Activated CD4-positive, alpha-beta T cell treated with anti-CD3 and anti-CD28 coated beads, Interleukin-2, amount 10 ng/mL, durations not matched to agents 24 days and 14 days (primary cell): Measurements from ENCODE around the gene RAP1GDS1. TPM values are rescaled to one million over a fixed set of nuclear protein-coding genes. Genes with fewer than 3 reads are reported as not detected.
"Not testable (repeated sequence)": the region's sequence is repeated elsewhere in the genome, so short reads cannot be mapped to it uniquely, and the experiment has no call there.

Source experiments
- DNase-seq: peaks from one replicate; pipeline ENCODE4 v3.0.0; 2022
- H3K27ac Mint-ChIP-seq: one replicate; pipeline ENCODE4 v1.8.0; 2022; ENCODE audit warnings: mild to moderate bottlenecking, mixed read lengths
- H3K27me3 Mint-ChIP-seq: one replicate; pipeline ENCODE4 v1.8.0; 2022; ENCODE audit warnings: mixed read lengths
- H3K36me3 Mint-ChIP-seq: one replicate; pipeline ENCODE4 v1.8.0; 2022; ENCODE audit warnings: low read depth, mild to moderate bottlenecking, mixed read lengths
- H3K4me1 Mint-ChIP-seq: one replicate; pipeline ENCODE4 v1.8.0; 2021; ENCODE audit warnings: mixed read lengths
- H3K4me3 Mint-ChIP-seq: one replicate; pipeline ENCODE4 v1.8.0; 2022; ENCODE audit warnings: mild to moderate bottlenecking, moderate library complexity, mixed read lengths
- H3K9me3 Mint-ChIP-seq: one replicate; pipeline ENCODE4 v1.8.0; 2021; ENCODE audit warnings: mixed read lengths
- intact Hi-C: fragments of 100-400 bp; cut with micrococcal nuclease; formaldehyde crosslinking; loops from one replicate; pipeline ENCODE4 v1.15.1; 2023
- total RNA-seq: library from RNA; stranded (reverse); gene quantifications from 2 replicates; pipeline ENCODE4 v1.2.3, GENCODE V29; 2022

Gene RAP1GDS1
- total RNA-seq, 1 donor from 2014 or later: 60.2 TPM

DNA sequence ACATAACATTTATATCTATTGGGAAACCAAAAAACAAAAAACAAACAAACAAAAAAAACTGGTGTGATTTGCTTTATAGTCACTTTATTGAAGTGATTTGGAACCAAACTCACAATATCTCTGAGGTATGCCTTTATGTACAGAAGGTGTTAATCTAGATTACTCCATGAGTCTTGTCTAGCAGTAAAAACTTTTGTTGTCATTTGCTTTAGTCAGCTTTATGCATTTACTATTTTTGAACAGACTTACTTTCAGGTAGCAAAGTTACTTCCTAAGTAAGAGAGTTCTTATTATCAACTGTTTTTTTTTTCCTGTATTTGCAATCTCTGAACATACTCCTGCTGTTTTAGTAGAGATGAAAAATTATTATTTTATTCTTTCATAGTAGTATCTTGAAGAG lies 39.5 kb downstream of the RAP1GDS1 start:
- no peak for DNase-seq
- peaks cover 24% of the 10 kb centered on the region for H3K9me3 Mint-ChIP-seq
- H3K36me3 Mint-ChIP-seq: peaks cover 46% of the 10 kb centered on the region
- intact Hi-C loops: no loop called here
- no peak overlapping the region for H3K4me3 Mint-ChIP-seq
- H3K4me1 Mint-ChIP-seq: peaks cover 13% of the 10 kb centered on the region
- H3K27ac Mint-ChIP-seq: no peak overlapping the region
- no peaks in the 10 kb centered on the region for H3K27me3 Mint-ChIP-seq

DNA sequence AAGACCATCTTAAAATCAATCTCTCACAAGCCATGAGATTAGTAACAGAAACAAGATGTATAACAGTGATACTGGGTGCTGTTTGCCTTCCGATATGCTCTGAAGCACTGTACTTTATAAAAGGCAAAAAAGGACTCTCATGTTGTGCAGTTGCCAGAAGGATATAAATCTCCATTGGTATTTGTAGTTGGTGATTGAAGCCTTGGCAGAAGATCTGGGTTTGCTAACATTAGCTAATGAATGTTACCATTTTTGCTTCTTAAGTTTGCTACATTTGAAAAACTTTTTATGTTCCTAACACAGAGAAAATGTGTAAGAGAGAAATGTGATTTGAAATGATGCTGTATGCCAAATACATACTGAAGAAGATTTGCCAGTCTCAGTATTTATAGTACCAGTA lies 44.4 kb downstream of the RAP1GDS1 start:
- Mint-ChIP-seq H3K36me3 (peaks cover 23% of the 10 kb centered on the region), H3K4me1 (peaks cover 2% of the 10 kb centered on the region), H3K27ac (no peak overlapping the region), H3K4me3 (no peak overlapping the region), H3K9me3 (peaks cover 24% of the 10 kb centered on the region), H3K27me3 (no peaks in the 10 kb centered on the region)
- intact Hi-C loops: no loop called here
- no peak for DNase-seq

DNA sequence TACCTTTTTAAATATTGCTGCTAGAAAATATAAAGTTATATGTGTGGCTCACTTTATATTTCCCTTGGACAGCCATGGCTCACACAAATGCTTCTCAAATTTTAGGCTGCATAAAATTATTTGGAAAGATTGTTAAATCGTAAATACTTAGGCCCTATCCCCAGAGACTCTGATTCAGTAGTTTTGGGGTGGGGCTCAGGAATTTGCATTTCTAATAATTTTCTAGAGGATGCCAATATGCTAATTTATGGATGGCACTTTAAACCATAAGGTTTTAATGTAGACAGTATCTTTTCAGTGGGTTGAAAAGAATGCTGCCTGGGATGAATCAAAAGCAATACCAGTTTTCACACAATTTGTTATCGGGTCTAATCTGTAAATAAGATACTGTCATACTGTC lies 49.7 kb downstream of the RAP1GDS1 start:
- H3K4me1 Mint-ChIP-seq: no peaks in the 10 kb centered on the region
- intact Hi-C loops: no loop called here
- no peaks in the 10 kb centered on the region for H3K9me3 Mint-ChIP-seq
- peaks cover 1% of the 10 kb centered on the region for H3K36me3 Mint-ChIP-seq
- H3K27ac Mint-ChIP-seq: no peak overlapping the region
- DNase-seq: no peak
- no peak overlapping the region for H3K4me3 Mint-ChIP-seq
- H3K27me3 Mint-ChIP-seq: no peaks in the 10 kb centered on the region

DNA sequence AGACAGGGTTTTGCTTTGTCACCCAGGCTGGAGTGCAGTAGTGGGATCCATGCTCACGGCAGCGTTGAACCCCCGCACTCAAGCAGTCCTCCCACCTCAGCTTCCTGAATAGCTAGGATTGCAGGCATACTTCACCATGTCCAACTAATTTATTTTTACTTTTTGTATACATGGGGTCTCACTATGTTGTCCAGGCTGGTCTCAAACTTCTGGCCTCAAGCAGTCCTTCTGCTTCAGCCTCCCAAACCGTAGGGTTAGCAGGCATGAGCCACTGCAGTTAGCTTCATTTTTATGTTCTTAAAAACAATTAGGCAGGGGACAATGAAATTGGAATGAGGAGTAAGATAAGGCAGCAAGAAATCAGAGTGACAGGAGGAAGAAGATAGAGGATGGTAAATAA lies 50.5 kb downstream of the RAP1GDS1 start:
- H3K36me3 Mint-ChIP-seq: peaks cover 1% of the 10 kb centered on the region
- no peak overlapping the region for H3K4me3 Mint-ChIP-seq
- H3K9me3 Mint-ChIP-seq: no peaks in the 10 kb centered on the region
- no peaks in the 10 kb centered on the region for H3K4me1 Mint-ChIP-seq
- intact Hi-C loops: loop anchor here (2.0 kb wide), 1 partner anchor 27 kb away; no protein-coding TSS in a partner anchor
- H3K27me3 Mint-ChIP-seq: no peaks in the 10 kb centered on the region
- no peak overlapping the region for H3K27ac Mint-ChIP-seq
- DNase-seq: no peak

DNA sequence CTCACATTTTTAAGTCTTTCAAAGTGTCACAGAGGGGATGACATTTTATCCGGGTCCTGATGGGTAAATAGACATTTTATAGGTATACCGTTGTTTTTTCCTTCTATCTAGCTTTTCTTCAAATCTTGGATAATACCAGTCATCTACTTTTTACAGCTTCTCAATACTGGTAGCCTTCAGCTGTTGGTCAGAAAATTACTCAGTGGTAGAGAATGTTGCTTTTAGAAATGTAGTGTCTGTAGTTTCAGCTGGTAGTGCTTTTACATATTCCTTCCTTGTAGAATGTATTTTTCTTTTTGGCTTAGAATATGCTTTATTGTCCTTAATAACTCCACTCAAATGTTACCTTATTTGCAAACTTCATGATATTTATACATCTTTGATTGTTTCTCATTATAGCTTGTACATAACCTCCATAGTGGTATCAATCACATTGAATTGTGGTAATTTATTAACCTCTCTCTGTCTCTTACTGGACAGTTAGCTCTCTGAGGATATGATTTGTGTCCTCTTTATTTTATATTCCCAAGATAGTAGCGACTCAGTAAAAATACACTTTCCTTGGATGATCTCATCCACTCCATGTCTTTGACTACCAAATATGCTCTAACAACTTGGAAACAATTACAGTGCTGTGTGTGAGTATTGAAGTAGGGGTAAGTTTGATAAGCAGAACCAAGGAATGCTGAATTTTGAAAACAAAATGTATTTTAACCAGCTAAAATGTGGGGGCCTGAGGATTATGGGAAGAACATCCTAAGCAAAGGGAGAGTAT lies 53.8 kb downstream of the RAP1GDS1 start:
- intact Hi-C loops: no loop called here
- H3K4me3 Mint-ChIP-seq: no peak overlapping the region
- H3K27me3 Mint-ChIP-seq: no peaks in the 10 kb centered on the region
- no peak overlapping the region for H3K27ac Mint-ChIP-seq
- peaks cover 20% of the 10 kb centered on the region for H3K36me3 Mint-ChIP-seq
- peaks cover 13% of the 10 kb centered on the region for H3K9me3 Mint-ChIP-seq
- H3K4me1 Mint-ChIP-seq: peaks cover 2% of the 10 kb centered on the region
- DNase-seq: no peak

DNA sequence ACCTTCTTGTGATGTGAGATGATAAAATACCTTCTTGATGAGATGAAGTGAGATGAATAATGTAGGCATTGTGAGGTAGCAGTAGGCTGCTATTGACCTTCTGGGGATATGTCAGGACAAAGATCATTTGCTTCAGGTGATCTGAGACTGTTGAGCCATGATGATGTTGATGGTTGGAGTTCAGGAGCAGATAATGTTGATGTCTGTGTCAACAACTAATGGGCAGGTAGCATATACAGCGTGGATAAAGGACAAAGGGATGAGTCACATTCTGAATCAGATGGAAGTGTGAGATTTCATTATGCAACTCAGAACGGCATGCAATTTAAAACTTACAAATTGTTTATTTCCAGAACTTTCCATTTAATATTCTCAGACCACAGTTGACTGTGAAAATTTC lies 57.3 kb downstream of the RAP1GDS1 start:
- DNase-seq: no peak
- H3K4me1 Mint-ChIP-seq: peaks cover 2% of the 10 kb centered on the region
- intact Hi-C loops: no loop called here
- no peaks in the 10 kb centered on the region for H3K27me3 Mint-ChIP-seq
- H3K36me3 Mint-ChIP-seq: peaks cover 24% of the 10 kb centered on the region
- peaks cover 15% of the 10 kb centered on the region for H3K9me3 Mint-ChIP-seq
- no peak overlapping the region for H3K4me3 Mint-ChIP-seq
- H3K27ac Mint-ChIP-seq: no peak overlapping the region

DNA sequence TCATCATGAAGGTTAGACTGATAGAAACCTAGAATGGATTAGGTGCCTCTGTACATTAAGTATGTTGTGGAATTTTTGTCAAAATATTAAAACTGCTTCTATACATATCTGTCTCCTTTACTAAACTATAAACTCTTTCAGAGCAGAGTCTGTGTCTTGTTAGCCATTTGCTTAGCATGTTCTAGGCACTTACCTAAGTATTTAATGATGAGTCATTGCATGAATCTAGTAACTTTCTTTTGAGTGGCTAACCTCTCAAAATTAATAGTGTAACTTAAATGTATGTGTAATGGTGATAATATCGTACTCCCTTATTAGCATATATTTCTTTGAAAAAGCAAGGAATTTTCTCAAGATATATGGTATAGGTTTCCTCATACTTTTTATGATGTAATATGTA lies 57.8 kb downstream of the RAP1GDS1 start:
- no peak for DNase-seq
- no peak overlapping the region for H3K27ac Mint-ChIP-seq
- no peak overlapping the region for H3K4me3 Mint-ChIP-seq
- H3K27me3 Mint-ChIP-seq: no peaks in the 10 kb centered on the region
- peaks cover 24% of the 10 kb centered on the region for H3K36me3 Mint-ChIP-seq
- peaks cover 2% of the 10 kb centered on the region for H3K4me1 Mint-ChIP-seq
- intact Hi-C loops: no loop called here
- H3K9me3 Mint-ChIP-seq: peaks cover 15% of the 10 kb centered on the region

DNA sequence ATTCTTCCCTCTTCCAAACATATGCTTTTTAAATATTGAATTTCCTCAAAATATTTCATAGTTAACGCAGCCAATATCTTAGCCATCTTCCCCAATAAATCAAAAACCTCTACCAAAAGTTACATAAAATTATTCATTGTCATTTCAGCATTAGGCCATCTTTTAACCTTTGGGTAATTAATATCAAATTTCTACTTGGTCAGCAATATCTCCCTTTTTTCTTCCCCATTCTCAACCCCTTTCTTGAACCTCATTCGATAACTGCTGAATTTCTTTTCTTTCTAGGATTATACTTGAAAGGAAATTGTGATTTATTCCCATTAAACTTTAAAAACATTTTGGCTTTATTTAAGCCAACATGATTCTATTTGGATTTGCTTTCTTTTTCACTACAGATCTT lies 65.0 kb downstream of the RAP1GDS1 start:
- H3K4me3 Mint-ChIP-seq: no peak overlapping the region

DNA sequence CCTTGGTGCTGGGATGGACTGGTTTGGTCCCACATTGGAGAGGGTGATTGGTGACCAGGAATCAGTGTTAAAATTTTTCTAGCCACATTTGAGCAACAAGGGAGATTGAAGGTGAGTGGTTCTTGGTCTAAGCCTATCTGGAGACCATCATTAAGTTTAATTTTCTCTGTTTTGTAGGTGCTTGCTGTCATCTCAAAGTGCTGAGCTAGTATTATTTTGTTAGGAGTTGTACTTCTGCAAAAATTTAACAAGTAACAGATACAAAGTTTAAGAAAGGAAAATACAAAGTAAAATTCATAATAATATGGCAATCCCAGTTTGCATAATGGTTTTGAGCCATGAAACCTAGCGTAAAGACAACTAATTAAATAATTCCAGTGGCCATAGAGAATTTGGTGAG lies 66.5 kb downstream of the RAP1GDS1 start:
- intact Hi-C loops: no loop called here

More for the DNA sequence above, 65.0 kb downstream of the RAP1GDS1 start:
- no peak overlapping the region for H3K27ac Mint-ChIP-seq
- no peaks in the 10 kb centered on the region for H3K4me1 Mint-ChIP-seq
- H3K9me3 Mint-ChIP-seq: peaks cover 9% of the 10 kb centered on the region
- intact Hi-C loops: no loop called here
- DNase-seq: no peak
- H3K36me3 Mint-ChIP-seq: peaks cover 19% of the 10 kb centered on the region
- no peaks in the 10 kb centered on the region for H3K27me3 Mint-ChIP-seq

DNA sequence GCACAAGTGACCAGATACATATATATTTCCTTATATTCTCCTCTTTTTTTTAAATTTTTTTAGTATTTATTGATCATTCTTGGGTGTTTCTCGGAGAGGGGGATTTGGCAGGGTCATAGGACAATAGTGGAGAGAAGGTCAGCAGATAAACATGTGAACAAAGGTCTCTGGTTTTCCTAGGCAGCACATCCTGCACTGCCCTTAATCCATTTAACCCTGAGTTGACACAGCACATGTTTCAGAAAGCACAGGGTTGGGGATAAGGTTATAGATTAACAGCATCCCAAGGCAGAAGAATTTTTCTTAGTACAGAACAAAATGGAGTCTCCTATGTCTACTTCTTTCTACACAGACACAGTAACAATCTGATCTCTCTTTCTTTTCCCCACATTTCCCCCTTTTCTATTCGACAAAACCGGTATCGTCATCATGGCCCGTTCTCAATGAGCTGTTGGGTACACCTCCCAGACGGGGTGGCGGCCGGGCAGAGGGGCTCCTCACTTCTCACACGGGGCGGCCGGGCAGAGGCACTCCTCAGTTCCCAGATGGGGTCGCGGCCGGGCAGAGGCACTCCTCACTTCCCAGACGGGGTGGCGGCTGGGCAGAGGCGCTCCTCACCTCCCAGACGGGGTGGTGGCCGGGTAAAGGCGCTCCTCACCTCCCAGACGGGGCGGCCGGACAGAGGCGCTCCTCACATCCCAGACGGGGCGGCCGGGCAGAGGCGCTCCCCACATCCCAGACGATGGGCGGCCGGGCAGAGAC lies 68.9 kb downstream of the RAP1GDS1 start:
- H3K4me3 Mint-ChIP-seq, intact Hi-C loops, DNase-seq: not testable (repeated sequence)

More for the DNA sequence above, 66.5 kb downstream of the RAP1GDS1 start:
- no peak for DNase-seq
- Mint-ChIP-seq H3K27me3 (no peaks in the 10 kb centered on the region), H3K4me1 (no peaks in the 10 kb centered on the region), H3K27ac (no peak overlapping the region), H3K4me3 (no peak overlapping the region), H3K36me3 (peaks cover 27% of the 10 kb centered on the region), H3K9me3 (peaks cover 9% of the 10 kb centered on the region)

DNA sequence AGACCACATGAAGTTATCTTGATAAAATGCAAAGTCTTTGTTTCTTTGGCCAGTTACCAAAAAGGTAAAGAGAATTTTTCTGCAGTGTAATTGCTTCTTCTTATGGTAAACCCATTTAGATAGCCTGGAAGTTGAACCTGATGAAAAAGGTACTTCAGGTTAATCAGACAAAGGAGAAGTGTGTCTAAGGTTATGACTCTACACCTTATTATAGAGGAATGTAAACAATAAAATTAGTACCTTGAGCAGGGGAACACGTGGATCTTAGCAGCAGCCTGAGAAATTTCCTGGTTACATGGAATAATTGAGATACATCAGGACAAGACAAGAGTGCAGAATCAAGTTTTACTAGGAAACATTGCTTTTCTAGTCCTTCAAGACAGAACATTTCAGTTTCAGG lies 70.8 kb downstream of the RAP1GDS1 start:
- Mint-ChIP-seq H3K27me3 (no peaks in the 10 kb centered on the region), H3K36me3 (peaks cover 42% of the 10 kb centered on the region), H3K4me1 (no peaks in the 10 kb centered on the region), H3K4me3 (no peak overlapping the region), H3K27ac (no peak overlapping the region), H3K9me3 (peaks cover 9% of the 10 kb centered on the region)
- intact Hi-C loops: no loop called here
- DNase-seq: no peak

More for the DNA sequence above, 68.9 kb downstream of the RAP1GDS1 start:
- not testable (repeated sequence) for H3K9me3 Mint-ChIP-seq, H3K27me3 Mint-ChIP-seq, H3K4me1 Mint-ChIP-seq, H3K27ac Mint-ChIP-seq
- H3K36me3 Mint-ChIP-seq: peaks cover 34% of the 10 kb centered on the region

DNA sequence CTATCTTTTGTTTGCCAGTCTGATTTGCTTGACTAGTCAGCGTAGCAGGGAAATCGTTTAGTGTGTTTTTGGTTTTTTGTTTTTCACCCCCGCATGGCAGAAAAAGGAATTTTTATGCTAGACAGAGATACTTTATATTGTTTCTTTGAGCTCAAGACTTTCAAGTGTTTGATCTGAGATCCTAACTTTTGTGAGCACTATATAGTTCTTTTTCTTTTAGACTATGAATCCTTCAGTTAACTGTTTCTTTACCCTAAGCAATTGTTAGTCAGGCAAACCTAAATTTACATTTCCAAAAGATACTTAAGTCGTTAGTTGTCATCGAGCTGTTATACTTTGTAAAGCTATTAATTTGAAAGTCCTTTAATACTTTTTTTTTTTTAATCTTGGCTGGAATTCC lies 73.3 kb downstream of the RAP1GDS1 start:
- no peak for DNase-seq
- H3K4me1 Mint-ChIP-seq: no peaks in the 10 kb centered on the region
- no peaks in the 10 kb centered on the region for H3K27me3 Mint-ChIP-seq
- intact Hi-C loops: no loop called here
- no peak overlapping the region for H3K4me3 Mint-ChIP-seq
- peaks cover 14% of the 10 kb centered on the region for H3K9me3 Mint-ChIP-seq
- H3K36me3 Mint-ChIP-seq: peaks cover 43% of the 10 kb centered on the region
- no peak overlapping the region for H3K27ac Mint-ChIP-seq

DNA sequence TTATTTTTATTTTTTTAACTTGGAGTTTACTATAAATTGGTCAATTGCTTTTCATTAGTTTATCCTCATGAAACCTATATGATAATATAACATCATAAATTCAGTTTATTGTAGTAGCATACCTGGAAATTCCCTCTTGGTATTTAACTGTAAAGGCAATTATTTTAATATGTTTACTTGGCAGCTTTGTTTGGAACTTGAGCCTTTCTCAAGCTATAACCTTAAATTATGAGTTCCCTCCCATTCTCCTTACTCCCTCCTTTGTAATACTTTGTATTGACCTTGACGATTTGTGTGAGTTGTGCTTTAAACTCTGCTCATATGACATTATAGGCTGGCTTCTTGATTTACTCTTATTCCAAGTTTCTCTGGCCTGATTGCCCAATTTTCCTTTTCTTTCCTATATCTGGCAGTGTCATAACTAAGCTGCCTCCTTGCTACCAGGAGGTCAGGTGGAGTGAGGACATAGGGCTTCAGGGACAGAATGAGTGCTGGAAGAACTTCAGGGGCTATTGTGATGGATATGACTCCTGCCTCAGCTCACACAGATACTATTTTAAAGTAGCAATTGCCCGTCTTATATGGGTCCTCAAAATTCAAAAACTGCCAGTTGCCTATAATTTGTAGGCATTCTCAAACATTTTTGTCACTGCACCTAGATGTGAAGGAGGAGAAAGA lies 77.7 kb downstream of the RAP1GDS1 start:
- DNase-seq: no peak
- intact Hi-C loops: loop anchor here (2.0 kb wide), 1 partner anchor 26 kb away; no protein-coding TSS in a partner anchor
- H3K9me3 Mint-ChIP-seq: peaks cover 8% of the 10 kb centered on the region
- peaks cover 32% of the 10 kb centered on the region for H3K36me3 Mint-ChIP-seq
- H3K27ac Mint-ChIP-seq: no peak overlapping the region
- no peak overlapping the region for H3K4me3 Mint-ChIP-seq
- H3K4me1 Mint-ChIP-seq: no peaks in the 10 kb centered on the region
- H3K27me3 Mint-ChIP-seq: no peaks in the 10 kb centered on the region

DNA sequence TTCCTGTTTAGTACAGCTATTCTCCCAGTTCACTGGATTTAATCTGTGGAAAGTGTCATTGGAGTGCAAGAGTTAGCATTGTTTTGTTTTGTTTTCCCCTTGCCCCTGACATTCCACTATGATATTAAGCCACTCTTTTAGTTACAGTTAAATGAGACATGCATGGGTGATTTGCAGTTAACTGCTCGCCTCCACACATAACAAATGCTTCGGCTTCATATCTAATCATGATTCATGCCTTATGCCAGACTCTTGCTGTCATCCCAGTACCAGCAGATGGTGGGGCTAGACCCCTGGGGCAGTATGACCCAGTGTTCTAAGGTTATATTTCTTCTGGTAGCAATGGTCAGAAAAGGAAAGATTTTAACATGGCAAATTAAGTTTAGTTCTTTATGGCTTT lies 80.1 kb downstream of the RAP1GDS1 start:
- no peak for DNase-seq
- H3K36me3 Mint-ChIP-seq: peaks cover 34% of the 10 kb centered on the region
- no peaks in the 10 kb centered on the region for H3K27me3 Mint-ChIP-seq
- H3K9me3 Mint-ChIP-seq: peaks cover 8% of the 10 kb centered on the region
- no peaks in the 10 kb centered on the region for H3K4me1 Mint-ChIP-seq
- no peak overlapping the region for H3K4me3 Mint-ChIP-seq
- no peak overlapping the region for H3K27ac Mint-ChIP-seq
- intact Hi-C loops: no loop called here
